ENCODE measurements around the gene SLC10A7.

SLC10A7 gene

DNA sequence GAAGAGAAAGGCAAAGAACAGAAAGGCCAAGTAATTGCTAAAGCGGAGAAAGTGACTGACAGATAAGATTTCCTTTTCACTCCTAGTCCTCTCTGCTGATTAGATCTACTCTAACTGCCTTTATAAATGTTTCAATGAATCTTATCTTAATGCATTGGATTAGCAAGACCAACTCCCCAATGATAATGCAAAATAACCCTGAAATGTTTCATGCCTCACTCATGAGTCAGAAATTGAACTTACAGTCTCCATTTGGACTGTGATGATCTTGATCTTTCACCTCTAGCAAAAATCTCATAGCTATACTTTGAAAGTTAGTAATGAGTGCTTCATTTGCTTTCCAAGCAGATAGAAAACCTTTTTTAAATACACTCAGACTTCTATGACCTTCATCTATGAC lies 26.5 kb downstream of the SLC10A7 start:
- no peak for DNase-seq (ENCODE audit: low spot score)
- TF ChIP-seq, protein P1, sequence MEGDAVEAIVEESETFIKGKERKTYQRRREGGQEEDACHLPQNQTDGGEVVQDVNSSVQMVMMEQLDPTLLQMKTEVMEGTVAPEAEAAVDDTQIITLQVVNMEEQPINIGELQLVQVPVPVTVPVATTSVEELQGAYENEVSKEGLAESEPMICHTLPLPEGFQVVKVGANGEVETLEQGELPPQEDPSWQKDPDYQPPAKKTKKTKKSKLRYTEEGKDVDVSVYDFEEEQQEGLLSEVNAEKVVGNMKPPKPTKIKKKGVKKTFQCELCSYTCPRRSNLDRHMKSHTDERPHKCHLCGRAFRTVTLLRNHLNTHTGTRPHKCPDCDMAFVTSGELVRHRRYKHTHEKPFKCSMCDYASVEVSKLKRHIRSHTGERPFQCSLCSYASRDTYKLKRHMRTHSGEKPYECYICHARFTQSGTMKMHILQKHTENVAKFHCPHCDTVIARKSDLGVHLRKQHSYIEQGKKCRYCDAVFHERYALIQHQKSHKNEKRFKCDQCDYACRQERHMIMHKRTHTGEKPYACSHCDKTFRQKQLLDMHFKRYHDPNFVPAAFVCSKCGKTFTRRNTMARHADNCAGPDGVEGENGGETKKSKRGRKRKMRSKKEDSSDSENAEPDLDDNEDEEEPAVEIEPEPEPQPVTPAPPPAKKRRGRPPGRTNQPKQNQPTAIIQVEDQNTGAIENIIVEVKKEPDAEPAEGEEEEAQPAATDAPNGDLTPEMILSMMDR (IDR thresholded peaks at IDR 0.05; ENCODE audit: extremely low read depth, missing control alignments): no peak

DNA sequence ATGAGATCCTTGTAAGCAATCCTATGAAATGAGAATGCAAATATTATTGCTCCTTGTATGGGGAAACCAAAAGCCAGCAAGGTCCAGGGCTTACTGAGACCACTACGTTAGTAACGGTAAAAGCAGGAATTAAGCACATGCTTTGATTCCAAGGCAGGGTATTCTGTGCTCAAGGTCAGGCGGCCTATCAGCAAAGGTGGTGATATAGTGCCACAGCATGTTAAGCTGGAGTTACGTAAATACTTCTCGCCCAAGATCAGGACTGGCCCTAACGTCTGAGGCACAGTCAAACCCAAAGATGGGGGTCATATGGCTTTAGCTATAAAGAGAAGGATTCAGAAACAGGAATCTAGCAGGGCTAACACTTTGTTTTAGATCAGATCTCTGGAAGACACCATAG lies 27.6 kb downstream of the SLC10A7 start:
- TF ChIP-seq, protein P1 (IDR thresholded peaks at IDR 0.05; ENCODE audit: extremely low read depth, missing control alignments): no peak
- no peak for DNase-seq (ENCODE audit: low spot score)

DNA sequence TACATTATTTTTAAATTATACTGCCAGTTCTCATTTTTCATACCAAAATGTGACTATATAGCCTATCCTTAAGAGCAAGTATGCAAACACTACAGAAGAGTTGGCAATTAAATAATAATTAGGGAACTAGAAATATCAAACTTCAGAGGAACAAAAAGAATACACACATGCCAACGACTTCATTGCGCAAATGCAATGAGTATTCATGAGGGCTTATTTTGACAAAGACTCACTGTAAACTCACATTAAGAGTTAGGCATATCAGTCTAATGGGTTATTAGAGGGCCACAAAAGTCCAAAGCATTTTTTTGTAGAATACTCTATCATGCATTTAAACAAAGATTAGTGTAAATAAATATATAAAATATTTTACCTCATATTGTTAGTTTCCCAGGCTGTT lies 31.6 kb downstream of the SLC10A7 start:
- no peak for DNase-seq (ENCODE audit: low spot score)
- TF ChIP-seq, protein P1 (IDR thresholded peaks at IDR 0.05; ENCODE audit: extremely low read depth, missing control alignments): no peak

DNA sequence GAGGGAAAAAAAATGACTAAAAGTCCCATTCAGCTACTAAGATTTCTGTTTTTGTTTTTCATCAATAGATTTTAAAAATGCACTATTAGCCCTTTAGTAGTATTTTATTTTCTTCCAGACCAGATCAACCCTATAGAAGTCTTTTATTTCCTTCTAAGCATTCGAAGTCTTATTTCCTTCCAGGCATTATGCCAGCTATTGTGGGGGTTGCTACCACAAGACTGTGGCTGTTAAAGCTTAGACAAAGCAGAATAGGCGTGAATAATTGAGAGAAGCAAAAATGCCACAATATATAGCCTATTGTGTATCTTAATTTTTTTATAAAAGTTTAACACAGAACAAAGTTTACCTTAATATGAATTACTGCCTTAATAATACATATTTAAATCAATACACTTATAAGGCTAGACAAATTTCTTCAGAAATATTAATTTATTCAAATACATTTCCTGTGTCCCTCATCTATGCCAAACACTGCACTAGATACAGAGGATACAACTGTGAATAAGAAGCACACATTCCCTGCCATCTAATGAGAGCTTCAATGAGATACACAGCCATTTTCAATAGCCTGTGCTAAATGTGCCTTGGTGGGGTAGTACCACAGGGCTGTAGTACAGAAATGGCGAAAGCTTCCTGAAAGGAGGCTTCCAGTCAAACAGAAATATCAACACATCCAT lies 33.1 kb downstream of the SLC10A7 start:
- DNase-seq (ENCODE audit: low spot score): no peak
- TF ChIP-seq, protein P1 (IDR thresholded peaks at IDR 0.05; ENCODE audit: extremely low read depth, missing control alignments): no peak

DNA sequence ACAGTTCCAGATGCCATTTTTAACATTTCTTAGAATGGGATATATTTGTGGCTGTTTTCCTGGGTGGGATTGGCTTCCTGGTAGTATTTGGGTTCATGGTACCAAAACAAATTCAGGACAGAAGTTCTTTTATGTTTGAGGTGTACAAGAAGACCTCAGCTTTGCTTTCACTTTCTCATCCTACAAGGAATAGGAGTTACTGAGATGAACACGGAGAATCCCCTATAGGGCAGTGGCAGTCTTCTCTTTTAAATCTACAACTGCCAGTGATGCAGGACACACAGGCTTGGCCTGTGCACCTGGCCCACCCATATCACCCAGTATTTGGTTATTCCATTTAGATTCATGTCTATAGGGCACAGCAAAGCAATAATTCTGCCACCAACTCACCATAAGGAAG lies 35.2 kb downstream of the SLC10A7 start:
- TF ChIP-seq, protein P1 (IDR thresholded peaks at IDR 0.05; ENCODE audit: extremely low read depth, missing control alignments): no peak
- peak; percentile 24 for DNase-seq (ENCODE audit: low spot score)

DNA sequence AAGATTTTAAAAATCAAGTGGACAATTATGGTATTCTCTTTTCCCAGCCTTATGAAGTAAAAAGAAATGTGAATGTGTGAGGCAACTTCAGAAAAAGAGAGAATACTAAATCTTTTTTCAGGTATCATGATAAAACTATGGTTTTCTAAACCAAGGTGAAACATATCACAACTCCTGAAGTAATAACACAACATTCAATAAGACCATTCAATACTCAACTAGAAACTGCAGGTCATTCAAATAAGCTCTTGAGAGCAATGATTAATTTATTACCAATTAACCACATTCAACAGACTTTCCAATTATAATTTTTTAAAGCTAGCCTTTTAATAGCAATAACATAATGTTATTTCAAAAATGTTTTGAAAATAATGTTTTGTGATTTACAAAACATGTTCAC lies 35.8 kb downstream of the SLC10A7 start:
- TF ChIP-seq, protein P1 (IDR thresholded peaks at IDR 0.05; ENCODE audit: extremely low read depth, missing control alignments): no peak
- DNase-seq (ENCODE audit: low spot score): peak; percentile 8

DNA sequence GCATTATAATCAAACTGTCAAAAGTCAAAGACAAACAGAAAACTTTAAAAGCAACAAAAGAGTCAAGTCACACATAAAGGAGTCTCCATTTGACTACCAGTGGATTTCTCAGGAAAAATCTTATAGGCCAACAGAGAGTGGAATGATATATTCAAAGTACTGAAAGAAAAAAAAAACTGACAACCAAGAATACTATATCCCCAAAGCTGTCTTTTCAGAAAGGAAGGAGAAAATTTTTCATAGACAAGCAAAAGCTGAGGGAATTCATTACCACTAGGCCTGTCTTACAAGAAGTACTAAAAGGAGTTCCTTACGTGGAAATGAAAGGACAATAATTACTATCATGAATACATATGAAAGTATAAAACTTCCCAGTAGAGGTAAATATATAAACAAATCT lies 39.0 kb downstream of the SLC10A7 start:
- no peak for DNase-seq (ENCODE audit: low spot score)
- TF ChIP-seq, protein P1 (IDR thresholded peaks at IDR 0.05; ENCODE audit: extremely low read depth, missing control alignments): no peak

Data from GM20000 (cell line).